Iris pigment epithelial cell (primary cell): ENCODE data around the gene MRPS30.
"Not testable (repeated sequence)": the region's sequence is repeated elsewhere in the genome, so short reads cannot be mapped to it uniquely, and the experiment has no call there.

ENCODE experiments used
- DNase-seq: peaks from one replicate; pipeline ENCODE4 v3.0.0-alpha.2; 2011; ENCODE audit warnings: low read depth

The MRPS30 gene

DNA sequence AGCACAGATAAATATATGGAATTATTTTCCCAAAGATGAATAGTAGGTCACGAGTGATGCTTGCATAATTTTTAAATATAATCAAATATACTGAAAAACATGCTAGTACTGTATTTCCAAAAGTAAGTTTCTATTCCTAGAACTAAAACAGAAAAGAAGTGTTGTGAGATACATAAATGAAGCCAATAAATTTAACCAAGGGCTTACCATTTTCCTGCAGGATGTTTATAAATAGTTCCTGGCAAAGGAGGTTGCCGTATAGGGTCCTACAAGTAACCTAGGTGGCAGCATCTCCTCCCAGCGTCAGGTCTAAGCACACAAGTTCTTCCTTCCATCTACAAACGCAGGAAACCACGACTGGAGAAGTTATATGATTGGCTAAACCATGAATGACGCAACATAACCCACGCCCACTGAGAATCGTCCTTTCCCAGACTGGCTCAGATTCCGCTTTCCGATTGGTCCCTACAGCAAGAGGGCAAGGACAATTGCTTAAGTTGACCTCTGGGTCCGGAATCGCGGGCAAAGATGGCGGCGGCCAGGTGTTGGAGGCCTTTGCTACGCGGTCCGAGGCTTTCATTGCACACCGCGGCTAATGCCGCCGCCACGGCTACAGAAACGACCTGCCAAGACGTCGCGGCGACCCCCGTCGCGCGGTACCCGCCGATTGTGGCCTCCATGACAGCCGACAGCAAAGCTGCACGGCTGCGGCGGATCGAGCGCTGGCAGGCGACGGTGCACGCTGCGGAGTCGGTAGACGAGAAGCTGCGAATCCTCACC is at the start of gene MRPS30:
Gene MRPS30 (plus strand): TSS at position 513 of the 780 bp plus-strand sequence. CDS start 16 bp downstream, at position 529.
- peak; percentile 99 for DNase-seq

DNA sequence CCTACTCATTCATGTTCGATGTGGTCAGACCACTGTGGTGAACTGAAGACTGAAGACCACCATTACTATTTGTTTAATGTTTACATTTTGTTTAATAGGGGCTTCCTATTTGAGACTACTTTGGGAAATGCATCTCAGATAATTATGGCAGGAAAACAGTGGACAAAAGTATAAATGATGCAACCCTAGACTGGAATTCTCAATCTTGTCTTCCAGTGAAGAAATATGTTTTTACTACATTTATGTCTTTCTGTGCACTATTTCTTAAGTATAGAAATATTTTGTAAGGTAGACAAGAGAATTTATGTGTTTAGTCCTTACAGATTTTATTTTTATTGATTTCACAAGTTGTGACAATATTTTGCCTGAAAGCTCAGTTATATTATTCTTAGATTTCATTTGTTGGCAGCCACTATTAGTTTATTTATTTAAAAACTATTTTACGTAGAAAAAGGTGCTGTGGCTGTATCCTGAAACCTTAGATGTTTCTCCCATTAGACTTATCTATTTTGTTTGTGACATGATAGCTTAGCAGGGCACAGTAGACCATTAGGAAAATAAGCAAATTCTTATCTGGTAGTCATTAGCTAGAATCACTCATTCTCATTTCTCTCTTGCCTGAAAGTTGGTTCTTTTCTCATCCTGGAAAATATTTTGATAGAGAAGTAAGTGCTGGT is 39.4 kb upstream of the MRPS30 start:
- DNase-seq, result no peak

DNA sequence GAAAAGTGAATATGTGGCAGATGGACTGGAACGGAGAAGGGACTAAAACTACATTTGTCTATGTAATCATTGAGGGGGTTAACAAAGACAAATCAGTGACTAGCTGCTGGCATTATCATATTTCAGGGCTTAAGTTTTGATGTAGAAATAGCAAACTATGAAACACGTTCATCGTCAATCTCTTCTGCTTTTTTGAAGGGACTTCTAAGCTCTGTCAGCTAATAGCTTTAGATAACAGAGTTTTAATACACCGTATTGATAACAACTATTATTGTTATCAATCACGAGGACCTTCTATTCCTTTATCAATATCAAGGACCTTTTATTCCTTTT is 38.9 kb upstream of the MRPS30 start:
- DNase-seq, result no peak

DNA sequence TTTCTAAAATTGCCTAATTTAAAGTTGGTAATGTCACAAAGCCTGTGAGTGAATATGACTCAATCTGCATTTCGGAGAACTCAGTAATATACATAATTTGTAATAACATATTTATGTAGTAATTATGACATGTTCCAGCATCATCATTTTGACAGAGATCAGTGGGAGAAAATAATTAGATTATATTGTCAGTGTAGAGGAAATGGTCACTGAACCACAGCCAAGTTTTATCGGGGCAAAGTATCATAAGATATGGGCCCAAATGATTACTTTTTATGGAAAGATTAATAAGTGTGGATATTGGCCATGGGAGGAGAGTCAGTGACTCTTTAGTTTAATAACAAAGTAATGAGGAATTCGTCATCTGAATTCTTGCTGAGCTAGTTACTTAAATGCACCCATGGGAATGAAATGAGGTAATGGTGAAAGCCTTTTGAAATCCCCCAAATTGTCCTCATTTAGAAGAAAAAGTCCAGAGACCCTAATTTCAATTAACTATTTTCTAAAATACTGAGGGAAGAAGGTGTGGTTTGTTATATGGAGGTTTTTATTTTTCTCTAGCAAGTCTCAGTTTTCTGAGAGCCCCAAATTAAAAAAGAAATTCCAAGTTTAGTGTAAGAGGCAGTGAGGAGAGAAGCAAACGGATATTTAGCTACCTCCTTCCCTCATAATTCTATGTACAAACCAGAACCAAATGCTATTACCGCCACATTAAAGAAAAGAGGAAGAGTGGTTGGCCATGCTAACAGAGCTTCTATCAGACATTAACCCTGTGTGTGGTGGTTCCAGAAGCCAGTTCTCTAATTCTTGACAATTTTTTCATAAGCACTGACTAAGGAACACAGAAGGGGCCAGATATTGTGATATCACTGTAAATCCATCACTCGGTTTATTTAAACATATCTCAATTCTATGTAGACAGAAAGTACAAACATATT is 37.7 kb upstream of the MRPS30 start:
- DNase-seq, result no peak

DNA sequence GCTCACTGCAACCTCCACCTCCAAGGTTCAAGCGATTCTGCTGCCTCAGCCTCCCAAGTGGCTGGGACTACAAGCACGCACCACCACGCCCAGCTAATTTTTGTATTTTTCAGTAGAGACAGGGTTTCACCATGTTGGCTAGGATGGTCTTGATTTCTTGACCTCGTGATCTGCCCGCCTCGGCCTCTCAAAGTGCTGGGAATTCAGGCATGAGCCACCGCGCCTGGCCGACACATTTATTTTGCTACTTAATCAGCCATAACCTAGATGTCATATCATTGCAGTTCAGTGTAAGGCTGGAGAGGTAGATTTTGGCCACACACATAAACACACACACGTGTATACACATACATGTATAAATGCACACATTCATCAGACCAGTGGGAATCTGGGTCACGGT is 36.4 kb upstream of the MRPS30 start:
- DNase-seq, result not testable (repeated sequence)

DNA sequence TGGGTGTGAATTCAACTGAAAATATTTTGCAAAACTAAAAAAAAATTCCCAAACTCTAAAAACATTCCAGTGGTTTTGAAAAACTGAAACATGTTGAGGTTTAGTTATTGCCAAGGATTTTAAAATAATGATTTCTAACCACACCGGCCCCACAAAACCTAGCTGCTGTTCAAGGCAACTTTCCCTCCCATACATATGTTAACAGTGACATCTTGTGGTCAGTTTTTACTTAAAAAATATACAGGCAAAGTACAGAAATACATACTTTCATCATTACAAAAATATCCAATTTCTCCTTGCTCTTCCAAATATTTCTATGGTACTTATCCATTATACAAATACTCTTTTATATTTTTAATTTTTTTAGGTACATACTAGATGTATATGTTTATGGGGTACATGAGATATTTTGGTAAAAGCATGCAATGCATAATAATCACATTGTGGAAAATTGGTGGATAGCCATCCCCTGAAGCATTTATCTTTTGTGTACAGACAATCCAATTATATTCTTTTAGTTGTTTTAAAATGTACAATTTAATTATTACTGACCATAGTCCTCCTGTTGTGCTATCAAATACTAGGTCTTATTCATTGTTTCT is 34.4 kb upstream of the MRPS30 start:
- DNase-seq, result peak; percentile 62

DNA sequence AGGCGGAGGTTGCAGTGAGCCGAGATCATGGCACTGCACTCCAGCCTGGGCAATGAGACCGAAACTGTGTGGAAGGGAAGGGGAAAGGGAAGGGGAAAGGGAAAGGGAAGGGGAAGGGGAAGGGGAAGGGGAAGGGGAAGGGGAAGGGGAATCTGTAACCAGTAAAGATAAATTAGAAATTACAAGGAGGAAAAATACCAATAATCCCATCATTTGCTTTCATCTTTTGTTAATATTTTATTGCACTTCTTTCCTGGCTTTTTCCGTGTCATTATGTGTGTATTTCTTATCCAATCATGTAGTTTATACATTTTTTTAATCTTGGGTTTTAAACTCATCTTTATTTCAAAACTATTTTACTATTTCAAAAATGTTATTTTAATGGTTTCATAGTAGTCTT is 29.6 kb upstream of the MRPS30 start:
- no peak for DNase-seq

DNA sequence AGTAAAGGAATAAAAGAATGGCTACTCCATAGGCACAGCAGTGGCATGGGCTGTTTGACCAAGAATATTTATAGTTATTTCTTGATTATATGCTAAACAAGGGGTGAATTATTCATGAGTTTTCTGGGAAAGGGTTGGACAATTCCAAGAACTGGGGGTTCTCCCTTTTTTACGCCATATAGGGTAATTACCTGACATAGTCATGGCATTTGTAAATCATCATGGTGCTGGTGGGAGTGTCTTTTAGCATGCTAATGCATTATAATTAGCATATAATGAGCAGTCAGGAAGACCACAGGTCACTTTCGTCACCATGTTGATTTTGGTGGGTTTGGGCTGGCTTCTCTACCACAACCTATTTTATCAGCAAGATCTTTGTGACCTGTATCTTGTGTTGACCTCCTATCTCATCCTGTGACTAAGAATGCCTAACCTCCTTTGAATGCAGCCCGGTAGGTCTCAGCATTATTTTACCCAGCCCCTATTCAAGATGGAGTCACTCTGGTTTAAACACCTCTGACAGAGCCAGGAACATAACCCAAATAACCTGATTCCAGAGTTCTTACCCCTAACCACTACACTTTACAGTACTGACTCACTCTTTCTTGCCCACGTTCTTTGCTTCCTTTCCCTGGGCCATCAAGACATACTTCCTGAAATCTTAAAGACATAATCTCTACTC is 25.0 kb upstream of the MRPS30 start:
- no peak for DNase-seq

DNA sequence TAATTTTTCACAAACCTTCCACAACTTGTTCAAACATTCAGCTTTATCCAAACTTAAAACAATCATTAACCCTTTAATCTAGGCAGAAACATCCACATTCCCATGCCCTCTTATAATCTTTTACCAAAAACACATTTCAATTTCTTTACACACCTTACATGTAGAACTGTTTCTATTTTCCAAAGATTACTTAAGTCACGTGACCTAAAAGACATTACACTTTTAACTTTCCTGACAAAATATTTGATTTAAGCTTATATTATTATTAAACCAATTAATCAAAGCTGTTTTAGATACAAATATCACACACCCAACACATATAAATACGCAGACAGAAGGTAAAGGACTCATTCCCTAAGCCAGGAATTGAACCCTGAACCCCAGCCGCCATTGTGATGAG is 21.0 kb upstream of the MRPS30 start:
- DNase-seq, result no peak

DNA sequence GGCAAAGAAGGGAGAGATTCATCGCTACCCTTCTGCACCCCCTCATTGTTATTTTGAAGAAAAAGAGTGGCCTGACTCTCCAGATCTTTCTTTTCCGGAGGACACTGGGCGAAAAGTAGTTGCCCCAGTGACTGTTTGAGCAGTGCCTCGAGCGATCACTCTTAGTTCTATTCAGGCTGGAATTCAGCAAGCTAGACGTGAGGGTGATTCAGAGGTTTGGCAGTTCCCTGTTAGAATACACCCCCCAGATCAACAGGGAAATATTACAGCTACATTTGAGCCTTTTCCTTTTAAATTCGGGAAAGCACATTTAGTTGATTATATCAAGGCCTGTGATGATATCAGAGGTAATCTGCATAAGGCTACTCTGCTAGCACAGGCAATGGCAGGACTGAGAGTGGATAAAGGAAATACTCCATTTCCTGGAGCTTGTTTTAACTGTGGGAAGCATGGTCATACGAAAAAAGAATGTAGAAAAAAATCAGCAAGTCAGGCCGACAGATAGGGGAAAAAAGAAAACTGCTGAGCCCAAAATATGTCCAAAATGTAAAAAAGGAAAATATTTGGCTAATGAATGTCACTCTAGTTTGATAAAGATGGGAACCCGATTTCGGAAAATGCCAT is 19.3 kb upstream of the MRPS30 start:
- peak; percentile 47 for DNase-seq

DNA sequence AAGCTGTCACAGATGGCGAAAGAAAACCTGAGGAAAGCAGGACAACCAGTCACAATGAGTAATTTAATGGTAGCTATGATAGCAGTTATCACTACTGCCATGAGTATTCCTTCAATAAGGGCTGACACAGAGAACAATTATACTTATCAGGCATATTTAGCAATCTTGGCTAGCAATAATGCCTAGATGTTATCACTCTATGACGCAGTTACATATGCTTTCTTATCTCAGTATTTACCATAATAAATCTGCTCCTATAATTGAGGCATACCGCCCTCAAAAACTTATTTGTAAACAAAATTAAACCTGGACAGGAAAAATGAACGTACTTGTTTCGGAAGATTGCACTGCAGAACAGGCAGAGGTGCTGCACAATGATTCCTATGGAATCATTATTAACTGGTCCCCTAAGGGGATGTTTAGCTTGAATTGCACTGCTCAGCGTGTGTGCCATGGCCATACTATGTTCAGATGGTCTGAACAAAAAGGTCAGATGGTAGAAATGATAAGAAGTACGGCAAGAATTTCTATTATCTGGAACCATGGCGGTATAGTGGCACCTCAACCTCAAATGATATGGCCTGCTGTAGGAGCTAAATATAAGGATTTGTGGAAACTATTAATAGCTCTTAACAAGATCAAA is 16.6 kb upstream of the MRPS30 start:
- not testable (repeated sequence) for DNase-seq

DNA sequence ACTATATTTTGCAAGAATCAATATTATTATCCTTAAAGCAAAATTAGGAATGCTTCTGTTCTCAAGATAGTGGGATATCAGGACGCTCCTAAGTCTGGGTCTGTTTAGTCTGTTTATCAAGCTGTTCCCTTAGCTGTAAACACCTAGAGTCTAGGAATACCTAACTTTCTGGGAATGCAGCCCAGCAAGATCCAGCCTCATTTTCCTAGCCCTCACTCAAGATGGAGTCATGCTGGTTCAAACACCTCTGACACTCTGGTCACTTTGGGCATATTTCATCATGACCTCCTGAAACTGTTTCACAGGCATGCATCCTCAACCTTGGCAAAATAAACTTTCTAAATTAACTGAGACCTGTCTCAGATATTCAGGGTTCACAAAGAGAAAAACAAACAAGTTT is 14.4 kb upstream of the MRPS30 start:
- DNase-seq, result no peak

DNA sequence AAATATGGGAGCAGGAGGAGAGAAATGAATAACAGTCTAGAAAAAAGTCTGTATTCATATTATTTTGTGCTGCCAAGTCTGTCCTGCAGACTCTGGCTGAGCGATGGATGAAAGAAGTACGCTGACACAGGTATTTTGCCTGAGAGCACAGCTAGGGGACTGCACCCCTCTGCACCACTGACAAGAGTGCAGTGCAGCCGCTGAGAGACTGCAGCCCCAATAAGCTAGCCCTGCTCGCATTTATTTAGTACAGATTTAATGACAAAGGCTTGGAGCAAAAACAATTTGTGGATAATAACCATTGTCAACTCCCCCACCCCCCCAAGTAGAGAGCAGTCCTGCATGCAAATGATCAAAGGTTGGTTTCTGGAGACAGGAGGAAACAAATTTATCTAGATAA is 13.3 kb upstream of the MRPS30 start:
- DNase-seq, result no peak

DNA sequence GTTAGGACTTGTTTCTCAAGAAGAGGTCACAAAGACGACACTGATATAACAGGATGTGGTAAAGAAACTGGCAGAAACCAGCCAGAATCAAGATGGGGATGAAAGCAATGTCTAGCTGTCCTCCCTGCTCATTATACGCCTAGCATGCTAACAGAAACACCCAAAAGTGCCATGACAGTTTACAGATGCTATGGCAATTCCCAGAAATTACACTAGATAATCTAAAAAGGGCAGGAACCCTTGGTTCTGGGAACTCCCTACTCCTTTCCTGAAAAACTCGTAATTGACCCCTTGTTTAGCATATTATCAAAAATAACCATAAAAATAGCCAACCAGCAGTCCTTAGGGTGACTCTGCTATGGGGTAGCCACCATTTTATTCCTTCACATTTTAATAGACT is 10.9 kb upstream of the MRPS30 start:
- DNase-seq, result no peak

DNA sequence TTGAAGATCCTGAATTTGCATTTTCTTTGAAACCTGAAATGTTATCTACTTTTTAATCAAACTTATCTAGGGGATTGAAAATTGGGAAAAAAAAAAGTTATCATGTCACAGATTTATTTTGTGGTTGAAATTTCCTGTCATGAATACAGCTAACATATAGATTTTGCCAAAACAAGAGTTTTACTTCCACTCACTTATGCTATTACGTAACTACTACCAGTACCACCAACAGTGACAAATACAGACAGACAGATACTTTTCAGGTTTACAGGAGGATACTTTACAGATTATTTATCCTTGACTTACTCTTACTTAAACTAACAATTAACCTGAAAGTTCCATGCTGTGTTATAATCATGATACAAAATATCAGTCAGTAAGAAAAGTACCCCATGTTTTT is 6.8 kb upstream of the MRPS30 start:
- no peak for DNase-seq

DNA sequence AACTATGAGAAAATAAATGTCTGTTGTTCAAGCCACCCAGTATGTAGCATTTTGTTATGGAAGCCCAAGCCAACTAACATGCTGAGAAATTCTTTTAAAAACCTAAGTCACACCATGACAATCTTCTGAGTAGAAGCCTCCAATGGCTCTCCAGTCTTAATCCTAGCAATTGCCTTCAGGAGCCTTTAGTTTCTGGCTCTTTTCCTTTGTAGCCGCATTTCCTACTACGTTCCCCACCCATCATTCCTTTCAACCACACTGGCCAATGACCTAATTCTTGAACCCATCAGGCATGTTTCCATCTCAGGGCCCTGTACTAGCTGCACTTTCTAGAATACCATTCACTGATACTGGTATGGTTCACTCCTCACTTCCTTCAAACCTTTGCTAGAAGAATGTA is 2.1 kb upstream of the MRPS30 start:
- DNase-seq, result no peak

DNA sequence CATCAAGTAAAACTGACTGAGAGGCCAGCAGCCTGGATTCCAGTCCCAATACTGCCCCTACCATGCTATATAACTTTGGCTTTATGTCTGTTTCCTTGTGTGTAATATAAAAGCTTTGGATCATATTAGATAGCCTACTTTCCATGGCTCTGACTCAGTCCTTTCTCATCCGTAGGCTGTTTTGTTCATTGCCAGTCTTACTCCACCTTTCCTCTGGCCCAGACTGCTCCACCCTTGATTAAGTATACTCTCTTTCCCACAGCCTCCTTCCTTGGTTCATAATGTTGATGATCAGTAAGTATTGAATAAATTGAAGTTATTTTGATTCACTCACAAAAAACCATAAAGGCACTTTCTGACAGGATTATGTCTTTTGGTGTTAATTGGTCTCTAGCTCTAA is 1.5 kb upstream of the MRPS30 start:
- DNase-seq, result no peak

DNA sequence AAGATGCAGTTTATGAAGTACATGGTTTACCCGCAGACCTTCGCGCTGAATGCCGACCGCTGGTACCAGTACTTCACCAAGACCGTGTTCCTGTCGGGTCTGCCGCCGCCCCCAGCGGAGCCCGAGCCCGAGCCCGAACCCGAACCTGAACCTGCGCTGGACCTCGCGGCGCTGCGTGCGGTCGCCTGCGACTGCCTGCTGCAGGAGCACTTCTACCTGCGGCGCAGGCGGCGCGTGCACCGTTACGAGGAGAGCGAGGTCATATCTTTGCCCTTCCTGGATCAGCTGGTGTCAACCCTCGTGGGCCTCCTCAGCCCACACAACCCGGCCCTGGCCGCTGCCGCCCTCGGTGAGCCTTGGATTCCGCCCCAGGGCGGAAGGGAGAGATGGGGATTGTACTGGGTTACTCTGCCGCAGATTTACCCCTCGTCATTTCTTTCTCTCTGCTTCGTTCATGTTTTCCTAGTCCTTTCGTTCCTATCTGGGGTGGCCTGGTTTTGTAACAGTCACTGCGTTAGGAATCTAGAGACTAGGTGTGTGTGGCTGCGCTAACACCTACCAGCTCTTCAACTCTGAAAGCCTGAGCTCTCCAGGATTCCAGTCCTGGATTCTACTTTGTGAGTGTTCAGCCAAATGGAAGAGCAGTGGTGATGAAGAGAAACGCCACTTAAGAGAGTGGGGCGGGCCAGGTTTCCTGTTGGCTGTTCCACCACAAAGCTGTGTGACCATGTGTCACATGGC is 638 bp downstream of the MRPS30 start:
- peak; percentile 78 for DNase-seq

DNA sequence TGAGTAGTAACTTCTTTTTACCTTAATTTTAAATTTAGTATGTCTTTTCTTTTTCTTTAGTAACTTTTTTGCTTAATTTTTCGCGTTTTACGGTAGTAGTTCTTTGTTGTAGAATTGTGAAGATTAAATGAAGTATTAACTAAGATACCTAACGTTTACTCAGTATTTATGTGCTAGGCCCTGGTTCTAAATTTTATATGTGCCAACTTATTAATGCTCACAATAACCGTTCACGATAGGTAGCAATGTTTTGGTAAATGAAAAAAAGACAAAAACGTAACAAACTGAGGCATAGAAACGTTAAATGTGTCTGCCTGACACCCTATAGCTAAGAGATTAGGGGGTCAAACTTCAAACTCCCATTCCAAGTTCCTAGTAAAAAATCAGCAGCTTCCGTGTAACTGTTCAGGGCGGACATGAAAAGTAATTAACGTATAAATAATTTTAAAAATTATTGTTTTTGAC is 1.2 kb downstream of the MRPS30 start:
- no peak for DNase-seq

DNA sequence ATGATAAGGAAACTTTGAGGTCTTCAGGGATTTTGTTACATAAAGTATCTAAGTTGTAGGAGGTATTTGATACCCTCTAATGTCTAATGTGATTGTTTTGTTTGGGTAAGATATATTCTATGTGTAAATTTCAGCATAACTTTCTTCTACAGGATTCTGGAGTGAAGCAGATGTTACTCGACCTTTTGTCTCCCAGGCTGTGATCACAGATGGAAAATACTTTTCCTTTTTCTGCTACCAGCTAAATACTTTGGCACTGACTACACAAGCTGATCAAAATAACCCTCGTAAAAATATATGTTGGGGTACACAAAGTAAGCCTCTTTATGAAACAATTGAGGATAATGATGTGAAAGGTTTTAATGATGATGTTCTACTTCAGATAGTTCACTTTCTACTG is 6.0 kb downstream of the MRPS30 start:
- DNase-seq, result no peak
